PC-3 (cell line): ENCODE measurements around the gene ROCK2. TPM values are rescaled to one million over a fixed set of nuclear protein-coding genes. Genes with fewer than 3 reads are reported as not detected.

Source experiments
- ATAC-seq: fragments of 200-7000 bp; cut with Tn5 transposase; 2 replicates; pipeline ENCODE4 v1.9.1; 2020; ENCODE audit warnings: mild to moderate bottlenecking, moderate library complexity
- BruUV-seq: library from RNA; stranded (reverse); fragments of 400-500 nt; replicated peaks from 2 replicates; lab custom pipeline; 2021; lab: Mats Ljungman, UMichigan
- CTCF ChIA-PET: fragments of 300-600 bp; sonication (Branson Sonifier 250); formaldehyde crosslinking; loops from one replicate; lab custom pipeline; 2022; ENCODE audit warnings: antibody characterized with exemption; lab: Charles Lee
- POLR2A ChIA-PET: fragments of 300-600 bp; sonication (Branson Sonifier 250); formaldehyde crosslinking; loops from one replicate; lab custom pipeline; 2022; ENCODE audit warnings: antibody characterized with exemption; ENCODE audit not compliant: unreplicated experiment; lab: Charles Lee
- DNase-seq: peaks from one replicate; pipeline ENCODE4 v3.0.0-alpha.2; 2015
- H2AFZ ChIP-seq: fragments of 300-600 bp; sonication (generic); 2 replicates; pipeline ENCODE4 v1.6.0; 2016; ENCODE audit warnings: antibody characterized with exemption, low read length
- H3F3A ChIP-seq: fragments of 300-600 bp; sonication (generic); one replicate; pipeline ENCODE4 v1.6.0; 2017; ENCODE audit warnings: antibody characterized with exemption, low read length, control low read depth, mild to moderate bottlenecking; ENCODE audit not compliant: unreplicated experiment
- H3K27ac ChIP-seq: fragments of 300-600 bp; sonication (generic); 2 replicates; pipeline ENCODE4 v1.5.1; 2016; ENCODE audit warnings: mild to moderate bottlenecking, low read length
- H3K27me3 ChIP-seq: fragments of 300-600 bp; sonication (generic); 2 replicates; pipeline ENCODE4 v1.6.1; 2016; ENCODE audit warnings: low read length, mixed read lengths
- H3K36me3 ChIP-seq: fragments of 300-600 bp; sonication (generic); 2 replicates; pipeline ENCODE4 v1.6.1; 2016; ENCODE audit warnings: low read depth, mixed run types, low read length, mixed read lengths
- H3K4me1 ChIP-seq: fragments of 300-600 bp; sonication (generic); 2 replicates; pipeline ENCODE4 v1.5.1; 2016; ENCODE audit warnings: low read length; ENCODE audit not compliant: insufficient read depth
- H3K4me2 ChIP-seq: fragments of 300-600 bp; sonication (generic); 2 replicates; pipeline ENCODE4 v1.6.0; 2016; ENCODE audit warnings: low read length
- H3K4me3 ChIP-seq: fragments of 300-600 bp; sonication (generic); 2 replicates; pipeline ENCODE4 v1.5.1; 2016; ENCODE audit warnings: mild to moderate bottlenecking, low read length, mixed read lengths
- H3K79me2 ChIP-seq: fragments of 300-600 bp; sonication (generic); 2 replicates; pipeline ENCODE4 v1.6.1; 2017; ENCODE audit warnings: low read length, mixed read lengths
- H3K9ac ChIP-seq: fragments of 300-600 bp; sonication (generic); 2 replicates; pipeline ENCODE4 v1.6.0; 2016; ENCODE audit warnings: mild to moderate bottlenecking, low read length
- H3K9me2 ChIP-seq: fragments of 300-600 bp; sonication (generic); replicated peaks from 2 replicates; pipeline ENCODE4 v1.6.1; 2016; ENCODE audit warnings: mixed run types, low read length, mixed read lengths
- H3K9me3 ChIP-seq: fragments of 300-600 bp; sonication (generic); 2 replicates; pipeline ENCODE4 v1.6.1; 2016; ENCODE audit warnings: low read length, mixed read lengths
- H4K20me1 ChIP-seq: fragments of 300-600 bp; sonication (generic); 2 replicates; pipeline ENCODE4 v1.6.1; 2016; ENCODE audit warnings: low read length, mixed read lengths
- EZH2 ChIP-seq: fragments of 300-600 bp; sonication (generic); IDR thresholded peaks from one replicate; pipeline ENCODE4 v1.6.1; 2017; ENCODE audit warnings: antibody characterized with exemption, mild to moderate bottlenecking, low read length; ENCODE audit not compliant: unreplicated experiment
- EZH2phosphoT487 ChIP-seq: fragments of 300-600 bp; sonication (generic); IDR thresholded peaks from 2 replicates; pipeline ENCODE4 v1.6.1; 2018; ENCODE audit warnings: mild to moderate bottlenecking, antibody characterized with exemption, low read length, borderline replicate concordance
- intact Hi-C: fragments of 100-400 bp; cut with micrococcal nuclease; formaldehyde crosslinking; loops from 2 replicates; pipeline ENCODE4 v1.9.0; 2023
- total RNA-seq: library from RNA; depleted of rRNA; stranded (reverse); fragments of >200 nt; gene quantifications from 2 replicates; pipeline ENCODE4 v1.2.3, GENCODE V29; 2014
- TF ChIP-seq, protein P1 (sequence below): fragments of 300-600 bp; sonication (generic); conservative IDR thresholded peaks from 2 replicates; pipeline ENCODE4 v1.5.1; 2017; ENCODE audit warnings: antibody characterized with exemption, low read depth, mild to moderate bottlenecking, low read length

The ROCK2 gene
- total RNA-seq, 1 experiment from 2014 or later = 35.3 TPM

GRCh38 chr2:11366326-11366741 is 21.9 kb upstream of the ROCK2 start:
- ChIA-PET CTCF (no interaction called here), POLR2A (interaction anchor here (0.6 kb wide), 1 partner anchor 154 kb away, joined by 3 read pairs; no protein-coding TSS in a partner anchor)
- ATAC-seq (no peak), DNase-seq (no peak)
- intact Hi-C loops = no loop called here
- Histone ChIP-seq H3K9me3 (no peaks in the 10 kb centered on the region), H3K4me2 (no peak overlapping the region), H3K4me3 (no peak overlapping the region), H3K36me3 (no peaks in the 10 kb centered on the region), H3K9ac (no peak overlapping the region), H3K27me3 (no peaks in the 10 kb centered on the region), H3K79me2 (no peaks in the 10 kb centered on the region), H3F3A (no peaks in the 10 kb centered on the region), H3K4me1 (peaks cover 13% of the 10 kb centered on the region), H4K20me1 (no peaks in the 10 kb centered on the region), H2AFZ (no peak overlapping the region), H3K9me2 (no peaks in the 10 kb centered on the region), H3K27ac (no peak overlapping the region)
- TF ChIP-seq EZH2phosphoT487 (no peak), EZH2 (no peak)
- TF ChIP-seq, protein P1, sequence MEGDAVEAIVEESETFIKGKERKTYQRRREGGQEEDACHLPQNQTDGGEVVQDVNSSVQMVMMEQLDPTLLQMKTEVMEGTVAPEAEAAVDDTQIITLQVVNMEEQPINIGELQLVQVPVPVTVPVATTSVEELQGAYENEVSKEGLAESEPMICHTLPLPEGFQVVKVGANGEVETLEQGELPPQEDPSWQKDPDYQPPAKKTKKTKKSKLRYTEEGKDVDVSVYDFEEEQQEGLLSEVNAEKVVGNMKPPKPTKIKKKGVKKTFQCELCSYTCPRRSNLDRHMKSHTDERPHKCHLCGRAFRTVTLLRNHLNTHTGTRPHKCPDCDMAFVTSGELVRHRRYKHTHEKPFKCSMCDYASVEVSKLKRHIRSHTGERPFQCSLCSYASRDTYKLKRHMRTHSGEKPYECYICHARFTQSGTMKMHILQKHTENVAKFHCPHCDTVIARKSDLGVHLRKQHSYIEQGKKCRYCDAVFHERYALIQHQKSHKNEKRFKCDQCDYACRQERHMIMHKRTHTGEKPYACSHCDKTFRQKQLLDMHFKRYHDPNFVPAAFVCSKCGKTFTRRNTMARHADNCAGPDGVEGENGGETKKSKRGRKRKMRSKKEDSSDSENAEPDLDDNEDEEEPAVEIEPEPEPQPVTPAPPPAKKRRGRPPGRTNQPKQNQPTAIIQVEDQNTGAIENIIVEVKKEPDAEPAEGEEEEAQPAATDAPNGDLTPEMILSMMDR = no peak
- no TSS peak for BruUV-seq

DNA sequence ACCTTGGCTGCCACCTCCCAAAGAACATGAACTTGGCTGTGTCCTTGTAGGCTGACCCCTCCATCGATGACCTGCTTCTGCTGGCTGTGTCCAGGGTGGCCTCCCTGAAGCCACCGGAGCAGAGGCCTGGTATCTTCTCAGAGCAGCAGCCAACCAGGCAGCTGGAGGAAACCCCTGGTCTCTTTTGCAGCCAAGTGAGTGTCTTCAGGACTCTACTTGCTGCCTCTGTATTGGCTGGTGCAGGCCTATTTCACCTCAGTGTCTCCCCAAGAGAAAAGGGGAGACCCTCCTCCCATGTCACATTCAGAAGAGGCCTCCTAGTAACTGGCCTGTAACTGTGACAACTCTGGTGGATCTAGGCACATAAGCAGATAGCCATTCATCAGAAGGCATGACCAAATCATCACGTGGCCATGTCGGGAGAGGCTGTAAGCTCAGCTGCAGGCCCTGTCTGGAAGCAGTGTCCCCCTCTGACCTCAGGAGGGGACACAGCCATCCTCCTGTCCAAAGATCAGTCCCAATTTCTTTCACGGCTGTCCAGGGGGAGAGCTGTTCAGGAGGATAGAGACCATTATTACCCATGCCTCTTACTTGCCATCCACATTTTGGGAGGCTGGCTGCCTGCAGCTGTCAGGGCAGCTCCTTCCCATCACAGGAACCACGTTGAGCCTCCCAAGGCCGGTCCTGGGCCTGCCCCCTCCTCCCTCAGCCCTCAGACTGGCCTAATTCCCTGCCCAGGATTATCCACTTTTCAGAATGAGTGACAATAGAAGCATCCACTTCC is 20.9 kb upstream of the ROCK2 start:
- POLR2A ChIA-PET = no interaction called here
- H3K9me3 ChIP-seq = no peaks in the 10 kb centered on the region

More for the DNA sequence above, 20.9 kb upstream of the ROCK2 start:
- H3F3A ChIP-seq = no peaks in the 10 kb centered on the region
- no peaks in the 10 kb centered on the region for H3K27me3 ChIP-seq
- intact Hi-C loops = no loop called here
- H3K4me1 ChIP-seq = peaks cover 3% of the 10 kb centered on the region; the same call in 1 of the 2 replicates
- H3K4me3 ChIP-seq = no peak overlapping the region
- H3K79me2 ChIP-seq = no peaks in the 10 kb centered on the region
- no peaks in the 10 kb centered on the region for H3K36me3 ChIP-seq
- CTCF ChIA-PET = no interaction called here
- H2AFZ ChIP-seq = no peak overlapping the region
- TF ChIP-seq, protein P1 = no peak
- no peak for TF ChIP-seq EZH2phosphoT487
- TF ChIP-seq EZH2 = no peak
- no TSS peak for BruUV-seq
- H3K27ac ChIP-seq = no peak overlapping the region
- no peak for ATAC-seq
- H3K9ac ChIP-seq = no peak overlapping the region
- H3K9me2 ChIP-seq = no peaks in the 10 kb centered on the region
- no peaks in the 10 kb centered on the region for H4K20me1 ChIP-seq
- no peak for DNase-seq
- H3K4me2 ChIP-seq = no peak overlapping the region
